PC-9 (cell line): ENCODE measurements around the gene PMAIP1. TPM values are rescaled to one million over a fixed set of nuclear protein-coding genes. Genes with fewer than 3 reads are reported as not detected.
A peak's percentile ranks its signal among the peaks of the same experiment; 100 is the strongest.

Experiments used
- BruUV-seq: library from RNA; stranded (reverse); fragments of 400-500 nt; replicated peaks from 2 replicates; lab custom pipeline; 2021; lab: Mats Ljungman, UMichigan
- CTCF ChIA-PET: fragments of 300-600 bp; sonication (Branson Sonifier 250); formaldehyde crosslinking; loops from one replicate; lab custom pipeline; 2022; ENCODE audit warnings: antibody characterized with exemption; lab: Charles Lee
- POLR2A ChIA-PET: fragments of 300-600 bp; sonication (Branson Sonifier 250); formaldehyde crosslinking; loops from one replicate; lab custom pipeline; 2022; ENCODE audit warnings: antibody characterized with exemption; ENCODE audit not compliant: unreplicated experiment; lab: Charles Lee
- DNase-seq, 2 experiments: peaks; one replicate each; pipeline versions ENCODE4 v3.0.0 to v3.0.0-alpha.2; 2015 to 2022; ENCODE audit warnings: mixed read lengths in 1 of 2
- H2AFZ ChIP-seq: fragments of 200-600 bp; sonication (generic); 2 replicates; pipeline ENCODE4 v1.8.1; 2017; ENCODE audit warnings: antibody characterized with exemption
- H3F3A ChIP-seq: fragments of 200-600 bp; sonication (generic); 2 replicates; pipeline ENCODE4 v1.8.1; 2017; ENCODE audit warnings: antibody characterized with exemption, mild to moderate bottlenecking, low read depth; ENCODE audit not compliant: insufficient read depth
- H3K27ac ChIP-seq: fragments of 200-600 bp; sonication (generic); 2 replicates; pipeline ENCODE4 v1.6.1; 2016; ENCODE audit warnings: mixed run types
- H3K27me3 ChIP-seq: fragments of 200-600 bp; sonication (generic); 2 replicates; pipeline ENCODE4 v1.6.1; 2016; ENCODE audit warnings: low read depth, mixed run types; ENCODE audit not compliant: insufficient read depth
- H3K36me3 ChIP-seq: fragments of 200-600 bp; sonication (generic); 2 replicates; pipeline ENCODE4 v1.6.1; 2016; ENCODE audit warnings: low read depth, mixed run types
- H3K4me1 ChIP-seq: fragments of 200-600 bp; sonication (generic); replicated peaks from 2 replicates; pipeline ENCODE4 v1.6.1; 2016; ENCODE audit warnings: mixed run types; ENCODE audit not compliant: insufficient read depth
- H3K4me2 ChIP-seq: fragments of 200-600 bp; sonication (generic); 2 replicates; pipeline ENCODE4 v1.6.1; 2017; ENCODE audit warnings: mixed run types
- H3K4me3 ChIP-seq: fragments of 200-600 bp; sonication (generic); 2 replicates; pipeline ENCODE4 v1.6.1; 2016; ENCODE audit warnings: mixed run types
- H3K79me2 ChIP-seq: fragments of 200-600 bp; sonication (generic); 2 replicates; pipeline ENCODE4 v1.6.1; 2017; ENCODE audit warnings: low read depth, mixed run types
- H3K9me2 ChIP-seq: fragments of 200-600 bp; sonication (generic); 2 replicates; pipeline ENCODE4 v1.8.1; 2017; ENCODE audit warnings: mild to moderate bottlenecking; ENCODE audit not compliant: insufficient read depth
- H3K9me3 ChIP-seq: fragments of 200-600 bp; sonication (generic); 2 replicates; pipeline ENCODE4 v1.8.1; 2016; ENCODE audit warnings: low read depth; ENCODE audit not compliant: insufficient read depth
- H4K20me1 ChIP-seq: fragments of 200-600 bp; sonication (generic); 2 replicates; pipeline ENCODE4 v1.8.1; 2017; ENCODE audit not compliant: insufficient read depth
- EZH2 ChIP-seq: fragments of 200-600 bp; sonication (generic); IDR thresholded peaks from 2 replicates; pipeline ENCODE4 v1.8.0; 2017; ENCODE audit warnings: antibody characterized with exemption, low read depth
- intact Hi-C: fragments of 100-400 bp; cut with micrococcal nuclease; formaldehyde crosslinking; loops from one replicate; pipeline ENCODE4 v1.10.0; 2022; ENCODE audit not compliant: unreplicated experiment
- total RNA-seq: library from RNA; stranded (reverse); gene quantifications from 2 replicates; pipeline ENCODE4 v1.2.3, GENCODE V29; 2021
- TF ChIP-seq, protein P1 (sequence below): fragments of 200-600 bp; sonication (generic); conservative IDR thresholded peaks from 2 replicates; pipeline ENCODE4 v1.6.1; 2017; ENCODE audit warnings: mixed run types, antibody characterized with exemption, mild to moderate bottlenecking, moderate library complexity

Gene PMAIP1
- total RNA-seq, 1 experiment from 2014 or later, result 16.5 TPM

DNA sequence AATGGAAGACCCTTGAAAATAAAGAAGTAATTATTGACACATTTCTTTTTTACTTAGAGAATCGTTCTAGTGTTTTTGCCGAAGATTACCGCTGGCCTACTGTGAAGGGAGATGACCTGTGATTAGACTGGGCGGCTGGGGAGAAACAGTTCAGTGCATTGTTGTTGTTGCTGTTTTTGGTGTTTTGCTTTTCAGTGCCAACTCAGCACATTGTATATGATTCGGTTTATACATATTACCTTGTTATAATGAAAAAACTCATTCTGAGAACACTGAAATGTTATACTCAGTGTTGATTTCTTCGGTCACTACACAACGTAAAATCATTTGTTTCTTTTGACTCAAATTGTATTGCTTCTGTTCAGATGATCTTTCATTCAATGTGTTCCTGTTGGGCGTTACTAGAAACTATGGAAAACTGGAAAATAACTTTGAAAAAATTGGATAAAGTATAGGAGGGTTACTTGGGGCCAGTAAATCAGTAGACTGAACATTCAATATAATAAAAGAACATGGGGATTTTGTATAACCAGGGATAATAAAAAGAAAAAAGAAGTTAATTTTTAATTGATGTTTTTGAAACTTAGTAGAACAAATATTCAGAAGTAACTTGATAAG is 3.3 kb downstream of the PMAIP1 start:
- peaks cover 43% of the 10 kb centered on the region for H3K4me1 ChIP-seq
- H3K4me2 ChIP-seq, result peak overlapping the region; percentile 89
- H3K79me2 ChIP-seq, result peaks cover 57% of the 10 kb centered on the region
- 0 out of 2 replicates have a peak overlapping the region, but pooled peaks have one; percentile 92 for H3K27ac ChIP-seq
- ChIA-PET POLR2A (no interaction called here), CTCF (no interaction called here)
- no peak for TF ChIP-seq EZH2
- TF ChIP-seq, protein P1, sequence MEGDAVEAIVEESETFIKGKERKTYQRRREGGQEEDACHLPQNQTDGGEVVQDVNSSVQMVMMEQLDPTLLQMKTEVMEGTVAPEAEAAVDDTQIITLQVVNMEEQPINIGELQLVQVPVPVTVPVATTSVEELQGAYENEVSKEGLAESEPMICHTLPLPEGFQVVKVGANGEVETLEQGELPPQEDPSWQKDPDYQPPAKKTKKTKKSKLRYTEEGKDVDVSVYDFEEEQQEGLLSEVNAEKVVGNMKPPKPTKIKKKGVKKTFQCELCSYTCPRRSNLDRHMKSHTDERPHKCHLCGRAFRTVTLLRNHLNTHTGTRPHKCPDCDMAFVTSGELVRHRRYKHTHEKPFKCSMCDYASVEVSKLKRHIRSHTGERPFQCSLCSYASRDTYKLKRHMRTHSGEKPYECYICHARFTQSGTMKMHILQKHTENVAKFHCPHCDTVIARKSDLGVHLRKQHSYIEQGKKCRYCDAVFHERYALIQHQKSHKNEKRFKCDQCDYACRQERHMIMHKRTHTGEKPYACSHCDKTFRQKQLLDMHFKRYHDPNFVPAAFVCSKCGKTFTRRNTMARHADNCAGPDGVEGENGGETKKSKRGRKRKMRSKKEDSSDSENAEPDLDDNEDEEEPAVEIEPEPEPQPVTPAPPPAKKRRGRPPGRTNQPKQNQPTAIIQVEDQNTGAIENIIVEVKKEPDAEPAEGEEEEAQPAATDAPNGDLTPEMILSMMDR, result no peak
- no peaks in the 10 kb centered on the region for H3K27me3 ChIP-seq
- H2AFZ ChIP-seq, result no peak overlapping the region
- H3F3A ChIP-seq, result peaks cover 64% of the 10 kb centered on the region
- H3K36me3 ChIP-seq, result peaks cover 29% of the 10 kb centered on the region
- BruUV-seq, result no TSS peak
- intact Hi-C loops, result loop anchor here (2.0 to 5.0 kb wide), 3 partner anchors 50 to 149 kb away; no protein-coding TSS in a partner anchor
- no peak for DNase-seq
- no peaks in the 10 kb centered on the region for H3K9me2 ChIP-seq
- H3K4me3 ChIP-seq, result peak overlapping the region; percentile 90
- no peaks in the 10 kb centered on the region for H3K9me3 ChIP-seq
- peaks cover 16% of the 10 kb centered on the region for H4K20me1 ChIP-seq

DNA sequence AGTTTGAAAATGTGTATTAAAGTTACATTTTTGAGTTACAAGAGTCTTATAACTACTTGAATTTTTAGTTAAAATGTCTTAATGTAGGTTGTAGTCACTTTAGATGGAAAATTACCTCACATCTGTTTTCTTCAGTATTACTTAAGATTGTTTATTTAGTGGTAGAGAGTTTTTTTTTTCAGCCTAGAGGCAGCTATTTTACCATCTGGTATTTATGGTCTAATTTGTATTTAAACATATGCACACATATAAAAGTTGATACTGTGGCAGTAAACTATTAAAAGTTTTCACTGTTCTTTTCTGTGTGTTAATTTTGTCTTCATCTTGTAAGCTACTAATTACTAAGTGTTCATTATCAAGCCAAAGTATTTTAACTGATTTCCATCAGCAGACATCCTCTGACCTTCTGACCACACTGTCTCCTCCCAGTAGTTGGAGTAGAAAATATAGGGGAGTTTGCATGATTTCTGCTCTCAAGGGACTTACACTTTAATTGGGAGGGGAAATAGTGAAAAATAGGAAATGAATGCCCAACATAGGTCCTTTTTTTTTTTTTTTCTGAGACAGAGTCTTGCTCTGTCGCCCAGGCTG is 4.3 kb downstream of the PMAIP1 start:
- TF ChIP-seq EZH2, result no peak
- TF ChIP-seq, protein P1, result no peak
- peaks cover 29% of the 10 kb centered on the region for H3K36me3 ChIP-seq
- peaks cover 16% of the 10 kb centered on the region for H4K20me1 ChIP-seq
- H2AFZ ChIP-seq, result no peak overlapping the region
- ChIA-PET POLR2A (no interaction called here), CTCF (no interaction called here)
- no peaks in the 10 kb centered on the region for H3K9me3 ChIP-seq
- DNase-seq, result no peak
- no peaks in the 10 kb centered on the region for H3K27me3 ChIP-seq
- no peak overlapping the region for H3K4me3 ChIP-seq
- no peaks in the 10 kb centered on the region for H3K9me2 ChIP-seq
- H3K79me2 ChIP-seq, result peaks cover 47% of the 10 kb centered on the region
- H3F3A ChIP-seq, result peaks cover 63% of the 10 kb centered on the region
- peaks cover 43% of the 10 kb centered on the region for H3K4me1 ChIP-seq
- peak overlapping the region; percentile 89 for H3K4me2 ChIP-seq
- BruUV-seq, result no TSS peak
- intact Hi-C loops, result loop anchor here (5.0 kb wide), 2 partner anchors 83 to 148 kb away; no protein-coding TSS in a partner anchor
- H3K27ac ChIP-seq, result peak overlapping the region; percentile 62

DNA sequence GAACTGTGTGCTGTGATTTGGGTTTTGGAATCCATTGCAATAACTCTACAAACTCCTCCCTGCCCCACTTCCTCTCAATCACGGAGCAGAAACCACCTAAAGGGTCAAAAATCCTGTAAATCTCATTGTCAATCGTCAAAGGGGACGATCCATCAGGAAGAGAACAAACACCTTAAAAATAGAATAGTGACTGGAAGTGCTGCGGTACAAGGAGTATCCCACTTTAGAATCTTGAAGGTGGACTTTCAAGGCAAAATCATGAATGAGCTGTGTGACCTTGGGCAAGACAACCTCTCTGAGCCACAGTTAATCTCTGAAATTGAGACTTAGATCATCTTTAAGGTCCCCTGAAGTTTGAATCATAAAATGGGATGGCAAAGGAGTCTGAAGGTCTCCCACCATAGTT is 5.9 kb downstream of the PMAIP1 start:
- H3K79me2 ChIP-seq, result peaks cover 39% of the 10 kb centered on the region
- H2AFZ ChIP-seq, result no peak overlapping the region
- H3K4me2 ChIP-seq, result no peak overlapping the region
- no TSS peak for BruUV-seq
- peak overlapping the region; percentile 62; the same call in 1 of the 2 replicates for H3K27ac ChIP-seq
- H3K4me1 ChIP-seq, result peaks cover 59% of the 10 kb centered on the region
- DNase-seq, result no peak
- H3K9me3 ChIP-seq, result no peaks in the 10 kb centered on the region
- peaks cover 16% of the 10 kb centered on the region for H4K20me1 ChIP-seq
- intact Hi-C loops, result no loop called here
- ChIA-PET POLR2A (no interaction called here), CTCF (interaction anchor here (0.6 kb wide), 1 partner anchor 9 kb away, joined by 4 read pairs; no protein-coding TSS in a partner anchor)
- TF ChIP-seq, protein P1, result no peak
- no peak for TF ChIP-seq EZH2
- H3K27me3 ChIP-seq, result no peaks in the 10 kb centered on the region
- H3K36me3 ChIP-seq, result peaks cover 29% of the 10 kb centered on the region
- no peaks in the 10 kb centered on the region for H3K9me2 ChIP-seq
- no peak overlapping the region for H3K4me3 ChIP-seq
- H3F3A ChIP-seq, result peaks cover 66% of the 10 kb centered on the region
